ENCODE measurements around the gene ARNT2.

ARNT2 gene

GRCh38 chr15:80514071-80514780 lies 110.0 kb downstream of the ARNT2 start:
- DNase-seq (ENCODE audit: low read depth): no peak
- TF ChIP-seq CTCF (IDR thresholded peaks at IDR 0.05; ENCODE audit: low read depth, low read length) (no peak), MAX (IDR thresholded peaks at IDR 0.05; ENCODE audit: low read depth, low read length) (no peak), POLR2A (IDR thresholded peaks at IDR 0.05; ENCODE audit: extremely low read depth, insufficient read length) (no peak), MYC (IDR thresholded peaks at IDR 0.05; ENCODE audit: low read depth, low read length) (no peak)
- H3K4me3 ChIP-seq (ENCODE audit: low read depth, low read length): no peak overlapping the region

GRCh38 chr15:80517290-80517689 lies 113.1 kb downstream of the ARNT2 start:
- no peak overlapping the region for H3K4me3 ChIP-seq (ENCODE audit: low read depth, low read length)
- TF ChIP-seq MYC (IDR thresholded peaks at IDR 0.05; ENCODE audit: low read depth, low read length) (no peak), MAX (IDR thresholded peaks at IDR 0.05; ENCODE audit: low read depth, low read length) (no peak), POLR2A (IDR thresholded peaks at IDR 0.05; ENCODE audit: extremely low read depth, insufficient read length) (no peak), CTCF (IDR thresholded peaks at IDR 0.05; ENCODE audit: low read depth, low read length) (no peak)
- no peak for DNase-seq (ENCODE audit: low read depth)

GRCh38 chr15:80518522-80518921 lies 114.3 kb downstream of the ARNT2 start:
- DNase-seq (ENCODE audit: low read depth): no peak
- no peak overlapping the region for H3K4me3 ChIP-seq (ENCODE audit: low read depth, low read length)
- TF ChIP-seq POLR2A (IDR thresholded peaks at IDR 0.05; ENCODE audit: extremely low read depth, insufficient read length) (no peak), CTCF (IDR thresholded peaks at IDR 0.05; ENCODE audit: low read depth, low read length) (no peak), MYC (IDR thresholded peaks at IDR 0.05; ENCODE audit: low read depth, low read length) (no peak), MAX (IDR thresholded peaks at IDR 0.05; ENCODE audit: low read depth, low read length) (no peak)

- TF ChIP-seq POLR2A (IDR thresholded peaks at IDR 0.05; ENCODE audit: extremely low read depth, insufficient read length) (no peak), MYC (IDR thresholded peaks at IDR 0.05; ENCODE audit: low read depth, low read length) (no peak), MAX (IDR thresholded peaks at IDR 0.05; ENCODE audit: low read depth, low read length) (no peak), CTCF (IDR thresholded peaks at IDR 0.05; ENCODE audit: low read depth, low read length) (no peak)
- DNase-seq (ENCODE audit: low read depth): no peak
- H3K4me3 ChIP-seq (ENCODE audit: low read depth, low read length): no peak overlapping the region
Measured at GRCh38 chr15:80523746-80524145, 119.6 kb downstream of the ARNT2 start.

GRCh38 chr15:80525853-80526252 lies 121.7 kb downstream of the ARNT2 start:
- H3K4me3 ChIP-seq (ENCODE audit: low read depth, low read length): no peak overlapping the region
- no peak for DNase-seq (ENCODE audit: low read depth)
- TF ChIP-seq MAX (IDR thresholded peaks at IDR 0.05; ENCODE audit: low read depth, low read length): no peak
- no peak for TF ChIP-seq MYC (IDR thresholded peaks at IDR 0.05; ENCODE audit: low read depth, low read length)
- TF ChIP-seq CTCF (IDR thresholded peaks at IDR 0.05; ENCODE audit: low read depth, low read length): no peak
- no peak for TF ChIP-seq POLR2A (IDR thresholded peaks at IDR 0.05; ENCODE audit: extremely low read depth, insufficient read length)

Measured in NB4 (cell line).